ENCODE results near the gene SKI.

Gene SKI

DNA sequence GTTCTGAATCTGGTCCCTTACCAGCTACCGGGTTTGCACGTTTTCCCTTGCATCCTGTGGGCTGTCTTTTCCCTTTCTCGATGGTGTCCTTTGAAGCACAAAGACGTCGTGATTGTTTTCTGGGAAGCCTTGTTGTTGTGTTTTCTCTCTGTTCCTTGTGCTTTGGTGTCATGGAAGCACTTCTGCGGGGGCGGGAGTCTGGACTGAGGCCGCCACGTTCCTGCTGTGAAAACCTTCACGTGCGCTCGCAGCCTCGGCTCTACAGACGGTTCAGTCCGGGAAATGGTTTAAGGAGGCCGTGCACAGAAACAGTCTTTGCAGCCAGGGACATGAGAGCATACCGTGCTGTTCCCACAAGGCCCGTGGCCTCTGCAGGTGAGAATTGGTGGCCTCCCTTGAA, 68.5 kb downstream of the SKI start:
- H3K4me1 ChIP-seq (ENCODE audit: insufficient read depth, low read length), result no peaks in the 10 kb centered on the region
- 96% methylated on average over 18 of the region's 18 CpGs for WGBS

GRCh38 chr1:2297246-2298011, 69.3 kb downstream of the SKI start:
- Histone ChIP-seq H3K36me3 (ENCODE audit: insufficient read depth, low read length) (peaks cover 2% of the 10 kb centered on the region; the same call in 1 of the 2 replicates), H3K9me3 (ENCODE audit: insufficient read depth, low read depth, low read length) (no peaks in the 10 kb centered on the region), H3K9ac (ENCODE audit: low read depth, low read length) (no peak overlapping the region; the same call in 1 of the 2 replicates)

More for the DNA sequence above, 68.5 kb downstream of the SKI start:
- Histone ChIP-seq H3K27me3 (ENCODE audit: insufficient read depth, low read length) (no peaks in the 10 kb centered on the region), H3K36me3 (ENCODE audit: insufficient read depth, low read length) (no peaks in the 10 kb centered on the region), H3K9me3 (ENCODE audit: insufficient read depth, low read depth, low read length) (no peaks in the 10 kb centered on the region), H3K27ac (ENCODE audit: low read depth, low read length) (no peak overlapping the region), H3K4me3 (ENCODE audit: low read length) (no peak overlapping the region), H3K9ac (ENCODE audit: low read depth, low read length) (no peak overlapping the region)

DNA sequence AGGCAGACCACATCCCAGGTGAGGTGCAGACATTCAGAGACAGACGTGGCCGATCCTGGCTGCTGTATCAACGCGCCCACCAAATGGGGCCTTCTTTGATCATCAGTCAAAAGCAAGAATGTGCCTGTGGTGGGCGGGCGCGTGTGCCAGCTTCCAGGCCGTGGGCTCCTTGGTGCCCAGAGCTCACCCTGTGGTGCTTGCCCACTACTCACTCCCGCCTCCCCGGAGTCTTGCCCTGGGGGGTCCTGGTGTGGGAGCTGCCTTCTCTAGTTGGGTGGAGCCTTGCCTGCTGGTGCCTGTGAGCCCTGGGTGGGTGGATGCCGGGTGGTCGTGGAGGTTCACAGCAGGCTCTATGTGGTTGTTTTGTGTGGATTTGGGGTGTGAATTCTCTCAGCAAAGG, 70.6 kb downstream of the SKI start:
- WGBS, result 91% methylated on average over 12 of the region's 12 CpGs
- H3K4me1 ChIP-seq (ENCODE audit: insufficient read depth, low read length), result no peaks in the 10 kb centered on the region

More at GRCh38 chr1:2297246-2298011, 69.3 kb downstream of the SKI start:
- no peaks in the 10 kb centered on the region for H3K27me3 ChIP-seq (ENCODE audit: insufficient read depth, low read length)
- no peak overlapping the region for H3K4me3 ChIP-seq (ENCODE audit: low read length)
- WGBS, result 96% methylated on average over 35 of the region's 35 CpGs
- H3K4me1 ChIP-seq (ENCODE audit: insufficient read depth, low read length), result no peaks in the 10 kb centered on the region
- no peak overlapping the region for H3K27ac ChIP-seq (ENCODE audit: low read depth, low read length)

GRCh38 chr1:2299131-2299627, 71.1 kb downstream of the SKI start:
- Histone ChIP-seq H3K9me3 (ENCODE audit: insufficient read depth, low read depth, low read length) (no peaks in the 10 kb centered on the region), H3K27me3 (ENCODE audit: insufficient read depth, low read length) (no peaks in the 10 kb centered on the region), H3K9ac (ENCODE audit: low read depth, low read length) (no peak overlapping the region), H3K27ac (ENCODE audit: low read depth, low read length) (no peak overlapping the region), H3K4me1 (ENCODE audit: insufficient read depth, low read length) (no peaks in the 10 kb centered on the region), H3K4me3 (ENCODE audit: low read length) (no peak overlapping the region), H3K36me3 (ENCODE audit: insufficient read depth, low read length) (peaks cover 15% of the 10 kb centered on the region)
- 92% methylated on average over 24 of the region's 24 CpGs for WGBS

More for the DNA sequence above, 70.6 kb downstream of the SKI start:
- H3K27ac ChIP-seq (ENCODE audit: low read depth, low read length), result peak overlapping the region; percentile 30
- no peaks in the 10 kb centered on the region for H3K27me3 ChIP-seq (ENCODE audit: insufficient read depth, low read length)
- no peak overlapping the region for H3K4me3 ChIP-seq (ENCODE audit: low read length)
- peaks cover 10% of the 10 kb centered on the region for H3K36me3 ChIP-seq (ENCODE audit: insufficient read depth, low read length)
- H3K9ac ChIP-seq (ENCODE audit: low read depth, low read length), result no peak overlapping the region
- no peaks in the 10 kb centered on the region for H3K9me3 ChIP-seq (ENCODE audit: insufficient read depth, low read depth, low read length)

- H3K9me3 ChIP-seq (ENCODE audit: insufficient read depth, low read depth, low read length), result no peaks in the 10 kb centered on the region
- no peak overlapping the region; the same call in 1 of the 2 replicates for H3K9ac ChIP-seq (ENCODE audit: low read depth, low read length)
- peaks cover 25% of the 10 kb centered on the region for H3K36me3 ChIP-seq (ENCODE audit: insufficient read depth, low read length)
- 88% methylated on average over 32 of the region's 32 CpGs for WGBS
- no peaks in the 10 kb centered on the region for H3K27me3 ChIP-seq (ENCODE audit: insufficient read depth, low read length)
- no peak overlapping the region for H3K4me3 ChIP-seq (ENCODE audit: low read length)
- no peak overlapping the region for H3K27ac ChIP-seq (ENCODE audit: low read depth, low read length)
- H3K4me1 ChIP-seq (ENCODE audit: insufficient read depth, low read length), result no peaks in the 10 kb centered on the region
These were observed 72.1 kb downstream of the SKI start for GRCh38 chr1:2300004-2300771.

GRCh38 chr1:2300851-2301606, 72.9 kb downstream of the SKI start:
- H3K4me3 ChIP-seq (ENCODE audit: low read length), result no peak overlapping the region
- peaks cover 34% of the 10 kb centered on the region for H3K36me3 ChIP-seq (ENCODE audit: insufficient read depth, low read length)
- no peaks in the 10 kb centered on the region for H3K27me3 ChIP-seq (ENCODE audit: insufficient read depth, low read length)
- no peak overlapping the region for H3K9ac ChIP-seq (ENCODE audit: low read depth, low read length)
- no peaks in the 10 kb centered on the region for H3K4me1 ChIP-seq (ENCODE audit: insufficient read depth, low read length)
- H3K9me3 ChIP-seq (ENCODE audit: insufficient read depth, low read depth, low read length), result no peaks in the 10 kb centered on the region
- no peak overlapping the region for H3K27ac ChIP-seq (ENCODE audit: low read depth, low read length)
- 94% methylated on average over 37 of the region's 37 CpGs for WGBS

- no peak overlapping the region for H3K9ac ChIP-seq (ENCODE audit: low read depth, low read length)
- H3K9me3 ChIP-seq (ENCODE audit: insufficient read depth, low read depth, low read length), result no peaks in the 10 kb centered on the region
- no peaks in the 10 kb centered on the region for H3K27me3 ChIP-seq (ENCODE audit: insufficient read depth, low read length)
- H3K4me1 ChIP-seq (ENCODE audit: insufficient read depth, low read length), result no peaks in the 10 kb centered on the region
- H3K4me3 ChIP-seq (ENCODE audit: low read length), result no peak overlapping the region
- 95% methylated on average over 17 of the region's 17 CpGs for WGBS
- H3K27ac ChIP-seq (ENCODE audit: low read depth, low read length), result no peak overlapping the region
- peaks cover 40% of the 10 kb centered on the region for H3K36me3 ChIP-seq (ENCODE audit: insufficient read depth, low read length)
These were observed 73.6 kb downstream of the SKI start for GRCh38 chr1:2301607-2302291.

- Histone ChIP-seq H3K4me1 (ENCODE audit: insufficient read depth, low read length) (no peaks in the 10 kb centered on the region), H3K9ac (ENCODE audit: low read depth, low read length) (no peak overlapping the region), H3K9me3 (ENCODE audit: insufficient read depth, low read depth, low read length) (no peaks in the 10 kb centered on the region), H3K4me3 (ENCODE audit: low read length) (no peak overlapping the region), H3K27ac (ENCODE audit: low read depth, low read length) (no peak overlapping the region), H3K27me3 (ENCODE audit: insufficient read depth, low read length) (no peaks in the 10 kb centered on the region), H3K36me3 (ENCODE audit: insufficient read depth, low read length) (peaks cover 46% of the 10 kb centered on the region)
- 96% methylated on average over 24 of the region's 24 CpGs for WGBS
These were observed 74.3 kb downstream of the SKI start for GRCh38 chr1:2302292-2302925.

- WGBS, result 93% methylated on average over 35 of the region's 35 CpGs
- no peak overlapping the region for H3K9ac ChIP-seq (ENCODE audit: low read depth, low read length)
- no peaks in the 10 kb centered on the region for H3K4me1 ChIP-seq (ENCODE audit: insufficient read depth, low read length)
- no peaks in the 10 kb centered on the region for H3K9me3 ChIP-seq (ENCODE audit: insufficient read depth, low read depth, low read length)
- peaks cover 53% of the 10 kb centered on the region for H3K36me3 ChIP-seq (ENCODE audit: insufficient read depth, low read length)
- no peak overlapping the region for H3K4me3 ChIP-seq (ENCODE audit: low read length)
- no peaks in the 10 kb centered on the region for H3K27me3 ChIP-seq (ENCODE audit: insufficient read depth, low read length)
- H3K27ac ChIP-seq (ENCODE audit: low read depth, low read length), result no peak overlapping the region
These were observed 75.1 kb downstream of the SKI start for GRCh38 chr1:2303016-2303775.

GRCh38 chr1:2303781-2304180, 75.7 kb downstream of the SKI start:
- H3K36me3 ChIP-seq (ENCODE audit: insufficient read depth, low read length), result peaks cover 59% of the 10 kb centered on the region
- no peak overlapping the region for H3K4me3 ChIP-seq (ENCODE audit: low read length)
- H3K4me1 ChIP-seq (ENCODE audit: insufficient read depth, low read length), result no peaks in the 10 kb centered on the region
- no peak overlapping the region for H3K27ac ChIP-seq (ENCODE audit: low read depth, low read length)
- no peaks in the 10 kb centered on the region for H3K27me3 ChIP-seq (ENCODE audit: insufficient read depth, low read length)
- no peaks in the 10 kb centered on the region for H3K9me3 ChIP-seq (ENCODE audit: insufficient read depth, low read depth, low read length)
- WGBS, result 96% methylated on average over 26 of the region's 26 CpGs
- H3K9ac ChIP-seq (ENCODE audit: low read depth, low read length), result no peak overlapping the region

All from HUES64 (cell line).